ENCODE data around the gene MAP3K15. TPM values are rescaled to one million over a fixed set of nuclear protein-coding genes. Genes with fewer than 3 reads are reported as not detected.
A peak's percentile ranks its signal among the peaks of the same experiment; 100 is the strongest.

The MAP3K15 gene
- total and polyA plus RNA-seq, 2 of the 13 experiments (the other 11 are each of a cell fraction or from before 2014, with no cell fraction given) = 3.9 to 6.4 TPM

DNA sequence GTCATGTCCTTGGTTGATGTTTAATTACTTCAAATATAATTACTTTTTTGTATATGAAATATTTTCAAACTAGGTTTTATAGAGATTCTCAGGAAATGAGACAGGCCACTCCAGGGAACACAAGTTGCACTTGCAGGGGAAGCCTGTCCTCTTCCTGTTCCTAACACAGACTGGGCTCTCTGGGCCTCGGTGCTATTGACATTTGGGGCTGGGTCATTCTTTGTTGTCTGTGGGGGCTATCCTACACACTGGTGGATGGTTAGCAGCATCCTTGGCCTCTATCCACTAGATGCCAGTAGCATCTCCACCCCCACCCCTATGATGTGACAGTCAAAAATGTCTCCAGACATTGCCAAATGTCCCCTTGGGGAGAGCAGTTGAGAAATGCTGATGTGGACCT, 49.3 kb upstream of the MAP3K15 start:
- in situ Hi-C loops (cut with HindIII; ENCODE audit: extremely low pct_ligation_motif_present, low pct_unique_long_range_greater_than_20kb) = no loop called here
- no peaks in the 10 kb centered on the region for H3K9me3 ChIP-seq (ENCODE audit: low read length)
- intact Hi-C loops (cut with micrococcal nuclease; ENCODE audit: unreplicated experiment) = no loop called here
- no peak overlapping the region for H3K4me3 ChIP-seq (replicated peaks in 1 of 3; ENCODE audit: insufficient read depth in 1 of 3, low read depth in 2 of 3, low read length in 3 of 3)
- ATAC-seq (no peak), DNase-seq (ENCODE audit: low spot score) (no peak), FAIRE-seq (peak; percentile 36)
- H2AFZ ChIP-seq (ENCODE audit: low read length) = no peak overlapping the region
- H3K27ac ChIP-seq (ENCODE audit: extremely low read length, insufficient read depth, low read length) = no peak overlapping the region
- no peak for TF ChIP-seq ZNF598 (CRISPR knock-in tag; IDR thresholded peaks at IDR 0.05; ENCODE audit: borderline replicate concordance)
- TF ChIP-seq ZNF75D (CRISPR knock-in tag; IDR thresholded peaks at IDR 0.05; ENCODE audit: borderline replicate concordance) = no peak
- no peak for TF ChIP-seq GTF2F1 (IDR thresholded peaks at IDR 0.05; ENCODE audit: low read length)
- TF ChIP-seq ZNF34 (CRISPR knock-in tag; IDR thresholded peaks at IDR 0.05; ENCODE audit: borderline replicate concordance) = no peak
- no peak for TF ChIP-seq ATM (IDR thresholded peaks at IDR 0.05; ENCODE audit: borderline replicate concordance)
- TF ChIP-seq ADNP (CRISPR knock-in tag; IDR thresholded peaks at IDR 0.05) = no peak
- no peak for TF ChIP-seq ZNF260 (CRISPR knock-in tag; IDR thresholded peaks at IDR 0.05; ENCODE audit: borderline replicate concordance, low read depth)
- no peak for TF ChIP-seq ZNF484 (CRISPR knock-in tag; IDR thresholded peaks at IDR 0.05; ENCODE audit: borderline replicate concordance, low read depth)
- TF ChIP-seq, protein P1, sequence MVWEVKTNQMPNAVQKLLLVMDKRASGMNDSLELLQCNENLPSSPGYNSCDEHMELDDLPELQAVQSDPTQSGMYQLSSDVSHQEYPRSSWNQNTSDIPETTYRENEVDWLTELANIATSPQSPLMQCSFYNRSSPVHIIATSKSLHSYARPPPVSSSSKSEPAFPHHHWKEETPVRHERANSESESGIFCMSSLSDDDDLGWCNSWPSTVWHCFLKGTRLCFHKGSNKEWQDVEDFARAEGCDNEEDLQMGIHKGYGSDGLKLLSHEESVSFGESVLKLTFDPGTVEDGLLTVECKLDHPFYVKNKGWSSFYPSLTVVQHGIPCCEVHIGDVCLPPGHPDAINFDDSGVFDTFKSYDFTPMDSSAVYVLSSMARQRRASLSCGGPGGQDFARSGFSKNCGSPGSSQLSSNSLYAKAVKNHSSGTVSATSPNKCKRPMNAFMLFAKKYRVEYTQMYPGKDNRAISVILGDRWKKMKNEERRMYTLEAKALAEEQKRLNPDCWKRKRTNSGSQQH (CRISPR knock-in tag; IDR thresholded peaks at IDR 0.05; ENCODE audit: low read depth) = no peak
- TF ChIP-seq, protein P2, sequence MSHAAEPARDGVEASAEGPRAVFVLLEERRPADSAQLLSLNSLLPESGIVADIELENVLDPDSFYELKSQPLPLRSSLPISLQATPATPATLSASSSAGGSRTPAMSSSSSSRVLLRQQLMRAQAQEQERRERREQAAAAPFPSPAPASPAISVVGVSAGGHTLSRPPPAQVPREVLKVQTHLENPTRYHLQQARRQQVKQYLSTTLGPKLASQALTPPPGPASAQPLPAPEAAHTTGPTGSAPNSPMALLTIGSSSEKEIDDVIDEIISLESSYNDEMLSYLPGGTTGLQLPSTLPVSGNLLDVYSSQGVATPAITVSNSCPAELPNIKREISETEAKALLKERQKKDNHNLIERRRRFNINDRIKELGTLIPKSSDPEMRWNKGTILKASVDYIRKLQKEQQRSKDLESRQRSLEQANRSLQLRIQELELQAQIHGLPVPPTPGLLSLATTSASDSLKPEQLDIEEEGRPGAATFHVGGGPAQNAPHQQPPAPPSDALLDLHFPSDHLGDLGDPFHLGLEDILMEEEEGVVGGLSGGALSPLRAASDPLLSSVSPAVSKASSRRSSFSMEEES (CRISPR knock-in tag; IDR thresholded peaks at IDR 0.05) = no peak
- TF ChIP-seq, protein P3, sequence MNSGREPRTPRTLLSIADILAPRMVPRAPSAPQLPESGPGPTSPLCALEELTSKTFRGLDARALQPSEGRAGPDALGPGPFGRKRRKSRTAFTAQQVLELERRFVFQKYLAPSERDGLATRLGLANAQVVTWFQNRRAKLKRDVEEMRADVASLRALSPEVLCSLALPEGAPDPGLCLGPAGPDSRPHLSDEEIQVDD (CRISPR knock-in tag; IDR thresholded peaks at IDR 0.05; ENCODE audit: borderline replicate concordance) = no peak
- no peak for TF ChIP-seq ZNF556 (CRISPR knock-in tag; IDR thresholded peaks at IDR 0.05; ENCODE audit: borderline replicate concordance)
- TF ChIP-seq CEBPB (IDR thresholded peaks at IDR 0.05; ENCODE audit: borderline replicate concordance, low read depth, low read length) = no peak
- TF ChIP-seq FOXP1 (IDR thresholded peaks at IDR 0.05) = no peak
- no peak for TF ChIP-seq FOXP1 (CRISPR knock-in tag; IDR thresholded peaks at IDR 0.05)
- TF ChIP-seq RCOR2 (CRISPR knock-in tag; IDR thresholded peaks at IDR 0.05) = no peak
- 50% methylated on average over 1 of the region's 1 CpG for WGBS (ENCODE audit: low lambda C conversion rate)
- ChIA-PET CTCF (ENCODE audit: low intra/inter-chr PET ratio, low total read pairs) (no interaction called here), POLR2A (no interaction called here)
- H3K4me1 ChIP-seq (ENCODE audit: insufficient read depth, low read length) = peaks cover 43% of the 10 kb centered on the region
- no peaks in the 10 kb centered on the region for H3K36me3 ChIP-seq (replicated peaks in 1 of 2; ENCODE audit: control insufficient read depth in 1 of 2, insufficient read depth in 2 of 2, low read length in 2 of 2)
- H3K9ac ChIP-seq (ENCODE audit: insufficient read depth, low read depth, low read length) = no peak overlapping the region
- no TSS peak for BruUV-seq (replicated peaks)
- H3K27me3 ChIP-seq (ENCODE audit: control insufficient read depth in 1 of 2, insufficient read depth in 2 of 2, low read length in 2 of 2) = no peaks in the 10 kb centered on the region
- no peak overlapping the region for H3K4me2 ChIP-seq (ENCODE audit: low read depth, low read length)
- H3K79me2 ChIP-seq (ENCODE audit: insufficient read depth, low read length) = no peaks in the 10 kb centered on the region
- H4K20me1 ChIP-seq (ENCODE audit: insufficient read depth, low read length) = no peaks in the 10 kb centered on the region
